MG63 (cell line): ENCODE results near the gene PDK2. TPM values are rescaled to one million over a fixed set of nuclear protein-coding genes. Genes with fewer than 3 reads are reported as not detected.
"Not testable (repeated sequence)": the region's sequence is repeated elsewhere in the genome, so short reads cannot be mapped to it uniquely, and the experiment has no call there.

Experiments used
- DNase-seq: peaks from one replicate; pipeline ENCODE4 v3.0.0-alpha.2; 2020
- H3K27me3 ChIP-seq: fragments of 250-450 bp; sonication (Bioruptor Pico); 2 replicates; pipeline ENCODE4 v1.5.1; 2020; ENCODE audit warnings: mild to moderate bottlenecking, moderate library complexity
- H3K36me3 ChIP-seq: fragments of 250-450 bp; sonication (Bioruptor Pico); 2 replicates; pipeline ENCODE4 v1.5.1; 2020; ENCODE audit warnings: mild to moderate bottlenecking, moderate library complexity
- H3K4me3 ChIP-seq: fragments of 250-450 bp; sonication (Bioruptor Pico); 2 replicates; pipeline ENCODE4 v1.5.1; 2020; ENCODE audit warnings: mild to moderate bottlenecking, moderate library complexity
- H3K9me3 ChIP-seq: fragments of 250-450 bp; sonication (Bioruptor Pico); 2 replicates; pipeline ENCODE4 v1.5.1; 2020; ENCODE audit warnings: mild to moderate bottlenecking, moderate library complexity
- total RNA-seq: library from RNA; depleted of rRNA; stranded (reverse); fragments of >200 nt; shearing (Covaris generic); gene quantifications from 2 replicates; pipeline ENCODE4 v1.2.3, GENCODE V29; 2014; ENCODE audit warnings: low replicate concordance

Gene PDK2
- total RNA-seq, 1 experiment from 2014 or later, result 25.8 TPM

GRCh38 chr17:50055426-50056216 is 39.5 kb upstream of the PDK2 start, which contains the start of gene ITGA3:
ITGA3 (plus strand) TSS chr17:50056110; CDS start chr17:50056440, 330 bp downstream.
- no peaks in the 10 kb centered on the region for H3K9me3 ChIP-seq
- DNase-seq, result peak; percentile 95

GRCh38 chr17:50056217-50056960 is 38.8 kb upstream of the PDK2 start:
- peak; percentile 77 for DNase-seq

More at GRCh38 chr17:50055426-50056216, 39.5 kb upstream of the PDK2 start, which contains the start of gene ITGA3:
- Histone ChIP-seq H3K36me3 (peaks cover 37% of the 10 kb centered on the region), H3K27me3 (no peaks in the 10 kb centered on the region), H3K4me3 (peak within 1 kb of the TSS; percentile 89)

GRCh38 chr17:50056961-50057330 is 38.2 kb upstream of the PDK2 start:
- H3K4me3 ChIP-seq, result peak overlapping the region; percentile 89
- no peaks in the 10 kb centered on the region for H3K27me3 ChIP-seq
- H3K9me3 ChIP-seq, result no peaks in the 10 kb centered on the region
- peaks cover 45% of the 10 kb centered on the region for H3K36me3 ChIP-seq
- DNase-seq, result peak; percentile 70

More at GRCh38 chr17:50056217-50056960, 38.8 kb upstream of the PDK2 start:
- Histone ChIP-seq H3K27me3 (no peaks in the 10 kb centered on the region), H3K9me3 (no peaks in the 10 kb centered on the region), H3K4me3 (peak overlapping the region; percentile 89), H3K36me3 (peaks cover 42% of the 10 kb centered on the region)

- no peak for DNase-seq
- no peaks in the 10 kb centered on the region for H3K27me3 ChIP-seq
- H3K4me3 ChIP-seq, result peak overlapping the region; percentile 89
- peaks cover 48% of the 10 kb centered on the region for H3K36me3 ChIP-seq
- no peaks in the 10 kb centered on the region for H3K9me3 ChIP-seq
These were observed 37.6 kb upstream of the PDK2 start for GRCh38 chr17:50057521-50057991.

GRCh38 chr17:50058296-50058953 is 36.7 kb upstream of the PDK2 start:
- H3K27me3 ChIP-seq, result no peaks in the 10 kb centered on the region
- H3K9me3 ChIP-seq, result no peaks in the 10 kb centered on the region
- no peak for DNase-seq
- peak overlapping the region; percentile 89 for H3K4me3 ChIP-seq
- H3K36me3 ChIP-seq, result peaks cover 54% of the 10 kb centered on the region

- DNase-seq, result no peak
- H3K9me3 ChIP-seq, result no peaks in the 10 kb centered on the region
- no peaks in the 10 kb centered on the region for H3K27me3 ChIP-seq
- H3K36me3 ChIP-seq, result peaks cover 62% of the 10 kb centered on the region
- H3K4me3 ChIP-seq, result peak overlapping the region; percentile 89
These were observed 35.9 kb upstream of the PDK2 start for GRCh38 chr17:50059256-50059655.

GRCh38 chr17:50059759-50060273 is 35.3 kb upstream of the PDK2 start:
- DNase-seq, result peak; percentile 86

GRCh38 chr17:50060951-50061712 is 34.0 kb upstream of the PDK2 start:
- H3K4me3 ChIP-seq, result peak overlapping the region; percentile 3; the same call in 1 of the 2 replicates
- H3K27me3 ChIP-seq, result no peaks in the 10 kb centered on the region
- peaks cover 77% of the 10 kb centered on the region for H3K36me3 ChIP-seq
- no peaks in the 10 kb centered on the region for H3K9me3 ChIP-seq
- DNase-seq, result peak; percentile 97

More at GRCh38 chr17:50059759-50060273, 35.3 kb upstream of the PDK2 start:
- Histone ChIP-seq H3K27me3 (no peaks in the 10 kb centered on the region), H3K4me3 (peak overlapping the region; percentile 13), H3K9me3 (no peaks in the 10 kb centered on the region), H3K36me3 (peaks cover 66% of the 10 kb centered on the region)

GRCh38 chr17:50061713-50062045 is 33.5 kb upstream of the PDK2 start:
- not testable (repeated sequence) for H3K27me3 ChIP-seq, H3K9me3 ChIP-seq
- DNase-seq, result peak; percentile 55
- H3K36me3 ChIP-seq, result peaks cover 79% of the 10 kb centered on the region
- peak overlapping the region; percentile 3; the same call in 1 of the 2 replicates for H3K4me3 ChIP-seq

GRCh38 chr17:50062293-50063243 is 32.6 kb upstream of the PDK2 start:
- Histone ChIP-seq H3K27me3 (no peaks in the 10 kb centered on the region), H3K36me3 (peaks cover 79% of the 10 kb centered on the region), H3K9me3 (no peaks in the 10 kb centered on the region), H3K4me3 (peak overlapping the region; percentile 14; the same call in 1 of the 2 replicates)
- peak; percentile 100 for DNase-seq

GRCh38 chr17:50063561-50064252 is 31.4 kb upstream of the PDK2 start:
- peak; percentile 72 for DNase-seq
- H3K36me3 ChIP-seq, result peaks cover 78% of the 10 kb centered on the region
- no peaks in the 10 kb centered on the region for H3K9me3 ChIP-seq
- no peaks in the 10 kb centered on the region for H3K27me3 ChIP-seq
- H3K4me3 ChIP-seq, result no peak overlapping the region

- H3K4me3 ChIP-seq, result no peak overlapping the region
- no peaks in the 10 kb centered on the region for H3K9me3 ChIP-seq
- H3K27me3 ChIP-seq, result no peaks in the 10 kb centered on the region
- DNase-seq, result peak; percentile 99
- H3K36me3 ChIP-seq, result peaks cover 78% of the 10 kb centered on the region
These were observed 30.7 kb upstream of the PDK2 start for GRCh38 chr17:50064253-50065001.

- Histone ChIP-seq H3K9me3 (no peaks in the 10 kb centered on the region), H3K36me3 (peaks cover 83% of the 10 kb centered on the region), H3K27me3 (no peaks in the 10 kb centered on the region), H3K4me3 (no peak overlapping the region)
- no peak for DNase-seq
These were observed 30.1 kb upstream of the PDK2 start for GRCh38 chr17:50065056-50065455.

GRCh38 chr17:50066995-50067394 is 28.2 kb upstream of the PDK2 start:
- DNase-seq, result no peak
- Histone ChIP-seq H3K36me3 (peaks cover 86% of the 10 kb centered on the region), H3K9me3 (no peaks in the 10 kb centered on the region), H3K27me3 (no peaks in the 10 kb centered on the region), H3K4me3 (no peak overlapping the region)
